Stomach smooth muscle (tissue), 2 donors: ENCODE data around the gene MERTK.

Source experiments
- H3K27ac ChIP-seq: one replicate; pipeline ENCODE4 v1.7.0; 2013; ENCODE audit warnings: mild to moderate bottlenecking, low read length, inconsistent platforms
- H3K27me3 ChIP-seq, 2 donors: one replicate each; pipeline ENCODE4 v1.7.0; 2013; ENCODE audit warnings: low read length in 2 of 2; ENCODE audit not compliant: insufficient read depth in 2 of 2, control insufficient read depth in 1 of 2
- H3K36me3 ChIP-seq, 2 donors: one replicate each; pipeline ENCODE4 v1.7.0; 2013; ENCODE audit warnings: low read length in 2 of 2; ENCODE audit not compliant: control insufficient read depth in 2 of 2, insufficient read depth in 2 of 2
- H3K4me1 ChIP-seq: one replicate; pipeline ENCODE4 v1.7.0; 2013; ENCODE audit warnings: low read length; ENCODE audit not compliant: control insufficient read depth, insufficient read depth
- H3K4me3 ChIP-seq, 2 donors: one replicate each; pipeline ENCODE4 v1.7.0; 2013; ENCODE audit warnings: low read length in 2 of 2
- H3K9ac ChIP-seq, 2 donors: one replicate each; pipeline ENCODE4 v1.7.0; 2013; ENCODE audit warnings: low read length in 2 of 2, mild to moderate bottlenecking in 1 of 2
- H3K9me3 ChIP-seq, 2 donors: one replicate each; pipeline ENCODE4 v1.7.0; 2013; ENCODE audit warnings: low read length in 2 of 2; ENCODE audit not compliant: control insufficient read depth in 2 of 2
- donor health status: healthy.
- donor health status: Pancreatic carcinoma.

Gene MERTK

DNA sequence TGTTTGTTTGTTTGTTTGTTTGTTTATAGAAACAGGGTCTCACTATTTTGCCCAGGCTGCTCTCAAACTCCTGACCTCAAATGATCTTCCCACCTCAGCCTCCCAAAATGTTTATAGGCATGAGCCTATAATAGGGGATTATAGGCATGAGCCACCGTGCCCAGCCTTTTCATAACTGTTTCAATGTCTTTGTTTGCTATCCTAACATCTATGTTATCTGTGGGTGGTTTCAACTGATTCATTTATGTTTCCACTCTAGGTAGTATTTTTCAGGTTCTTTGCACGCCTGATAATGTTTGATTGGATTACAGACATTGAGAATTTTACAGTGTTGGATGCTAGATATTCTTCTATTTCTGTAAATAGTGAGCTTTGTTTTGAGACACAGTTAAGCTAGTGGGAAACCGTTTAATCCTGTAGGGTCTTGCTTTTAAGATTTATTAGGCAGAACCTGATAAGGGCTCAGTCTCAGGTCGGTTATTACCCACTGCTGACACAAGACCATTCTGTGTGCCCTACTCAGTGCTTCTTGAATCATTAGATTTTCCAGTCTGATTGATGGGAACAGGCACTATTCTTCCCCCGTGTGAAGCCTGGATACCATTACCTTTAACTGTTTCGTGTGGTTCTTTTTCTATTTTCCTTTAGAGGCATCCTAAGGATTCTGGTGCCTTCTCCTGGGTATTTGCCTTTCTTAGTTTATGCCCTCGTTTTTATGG lies 80.2 kb downstream of the MERTK start:
- Histone ChIP-seq H3K9me3 (no peaks in the 10 kb centered on the region), H3K4me3 (no peak overlapping the region), H3K36me3 (peaks cover 14% of the 10 kb centered on the region in 2 donors), H3K27ac (no peak overlapping the region), H3K27me3 (no peaks in the 10 kb centered on the region), H3K4me1 (no peaks in the 10 kb centered on the region), H3K9ac (no peak overlapping the region)

DNA sequence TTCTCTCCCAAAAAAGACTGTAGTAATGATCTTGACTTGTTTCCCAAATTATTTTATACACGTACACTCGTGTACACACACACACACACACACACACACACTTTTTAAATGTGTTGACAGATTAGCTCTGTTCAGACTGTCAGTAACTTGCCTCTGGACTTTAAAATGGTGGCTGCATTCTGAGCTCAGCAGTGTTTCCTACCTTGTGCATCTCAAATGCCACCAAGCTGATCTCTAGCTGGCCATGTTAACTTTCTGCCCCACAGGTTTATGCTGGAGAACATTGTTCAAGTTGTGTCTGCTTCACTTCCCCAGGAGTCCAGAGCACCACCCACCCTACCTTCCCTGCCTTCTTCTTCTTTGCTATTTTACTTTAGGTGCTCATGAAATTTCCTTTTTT lies 83.3 kb downstream of the MERTK start:
- Histone ChIP-seq H3K36me3 (peaks cover 16 to 23% of the 10 kb centered on the region in 2 donors), H3K9me3 (no peaks in the 10 kb centered on the region), H3K27me3 (no peaks in the 10 kb centered on the region), H3K27ac (no peak overlapping the region), H3K4me3 (no peak overlapping the region), H3K9ac (no peak overlapping the region), H3K4me1 (no peaks in the 10 kb centered on the region)

DNA sequence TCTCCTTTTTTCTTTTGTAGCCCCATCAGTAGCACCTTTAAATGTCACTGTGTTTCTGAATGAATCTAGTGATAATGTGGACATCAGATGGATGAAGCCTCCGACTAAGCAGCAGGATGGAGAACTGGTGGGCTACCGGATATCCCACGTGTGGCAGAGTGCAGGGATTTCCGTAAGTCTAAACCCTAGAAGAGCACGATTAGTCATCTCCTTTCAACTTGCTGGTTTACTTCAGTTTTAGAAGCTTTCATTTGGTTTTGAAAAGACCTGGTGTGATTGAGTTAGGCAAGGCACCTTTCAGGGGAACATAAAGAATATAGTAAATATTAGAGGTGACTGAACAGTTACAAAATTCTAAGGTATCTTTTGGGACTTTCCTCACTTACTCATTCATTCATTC lies 84.4 kb downstream of the MERTK start:
- H3K27me3 ChIP-seq: no peaks in the 10 kb centered on the region
- no peak overlapping the region for H3K9ac ChIP-seq
- H3K27ac ChIP-seq: no peak overlapping the region
- no peaks in the 10 kb centered on the region for H3K4me1 ChIP-seq
- peaks cover 16 to 26% of the 10 kb centered on the region in 2 donors for H3K36me3 ChIP-seq
- H3K9me3 ChIP-seq: no peaks in the 10 kb centered on the region
- H3K4me3 ChIP-seq: no peak overlapping the region

DNA sequence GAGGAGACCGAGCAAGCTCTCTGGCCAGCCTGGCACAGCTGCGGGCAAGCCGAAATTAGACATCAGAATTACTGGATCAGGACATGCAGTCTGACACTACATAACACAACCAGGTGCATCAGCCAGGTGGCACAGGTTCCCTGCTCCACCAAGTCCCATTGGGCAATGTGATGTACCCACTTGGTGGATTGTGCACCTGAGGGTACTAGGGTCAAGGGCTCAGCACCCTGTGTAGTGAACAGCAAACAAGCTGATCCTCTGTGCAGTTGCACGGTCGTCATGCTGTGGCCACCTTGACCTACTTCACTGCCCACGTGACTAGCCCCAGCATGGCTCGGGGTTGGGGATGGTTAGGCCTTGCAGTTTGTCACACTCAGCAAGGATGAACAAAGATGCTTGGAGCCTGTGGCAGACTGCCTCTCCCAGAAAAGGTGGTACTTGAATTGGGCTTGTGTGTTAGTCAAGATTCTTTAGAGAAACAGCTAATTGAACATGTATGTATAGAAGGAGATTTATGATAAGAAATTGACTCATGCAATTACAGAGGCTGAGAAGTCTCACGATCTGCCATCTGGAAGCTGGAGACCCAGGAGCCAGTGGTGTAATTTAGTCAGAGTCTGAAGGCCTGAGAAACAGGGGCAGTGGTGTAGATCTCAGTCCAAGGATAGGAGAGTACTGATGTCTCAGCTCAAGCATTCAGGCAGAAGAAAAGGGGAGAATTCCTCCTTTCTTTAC lies 85.2 kb downstream of the MERTK start:
- Histone ChIP-seq H3K27me3 (no peaks in the 10 kb centered on the region), H3K4me1 (no peaks in the 10 kb centered on the region), H3K36me3 (peaks cover 16 to 27% of the 10 kb centered on the region in 2 donors), H3K9me3 (no peaks in the 10 kb centered on the region), H3K4me3 (no peak overlapping the region), H3K27ac (no peak overlapping the region), H3K9ac (no peak overlapping the region)

DNA sequence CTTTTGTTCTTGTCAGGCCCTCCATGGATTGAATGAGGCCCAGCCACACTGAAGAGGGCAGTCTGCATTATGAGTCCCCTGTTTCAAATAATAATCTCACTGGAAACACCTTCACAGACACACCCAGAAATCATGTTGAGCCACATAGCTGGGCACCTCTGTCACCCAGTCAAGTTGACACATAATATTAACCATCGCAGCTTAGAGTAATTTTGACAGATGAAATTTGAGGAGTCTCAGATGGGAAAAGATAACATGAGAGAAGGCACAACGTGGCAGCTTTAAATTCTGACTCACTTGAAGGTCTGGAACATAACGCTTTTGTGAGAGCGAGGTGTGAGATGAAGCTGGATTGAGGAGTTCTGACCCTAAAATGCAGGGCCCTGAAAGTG lies 85.8 kb downstream of the MERTK start:
- no peaks in the 10 kb centered on the region for H3K4me1 ChIP-seq
- no peaks in the 10 kb centered on the region for H3K27me3 ChIP-seq
- H3K9ac ChIP-seq: no peak overlapping the region
- H3K9me3 ChIP-seq: no peaks in the 10 kb centered on the region
- no peak overlapping the region for H3K27ac ChIP-seq
- H3K4me3 ChIP-seq: no peak overlapping the region
- peaks cover 16 to 27% of the 10 kb centered on the region in 2 donors for H3K36me3 ChIP-seq

DNA sequence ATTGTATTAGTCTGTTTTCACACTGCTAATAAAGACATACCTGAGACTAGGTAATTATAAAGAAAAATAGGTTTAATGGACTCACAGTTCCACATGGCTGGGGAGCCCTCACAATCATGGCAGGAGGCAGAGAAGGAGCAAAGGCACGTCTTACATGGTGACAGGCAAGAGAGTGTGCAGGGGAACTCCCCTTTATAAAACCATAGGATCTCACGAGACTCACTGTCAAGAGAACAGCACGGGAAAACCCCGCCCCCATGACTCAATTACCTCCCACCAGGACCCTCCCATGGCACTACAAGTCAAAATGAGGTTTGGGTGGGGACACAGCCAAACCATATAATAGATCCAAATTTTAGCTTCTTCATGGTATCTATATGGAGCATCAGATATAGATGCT lies 87.1 kb downstream of the MERTK start:
- H3K4me1 ChIP-seq: no peaks in the 10 kb centered on the region
- H3K27me3 ChIP-seq: no peaks in the 10 kb centered on the region
- H3K9ac ChIP-seq: no peak overlapping the region
- H3K27ac ChIP-seq: no peak overlapping the region
- no peak overlapping the region for H3K4me3 ChIP-seq
- H3K9me3 ChIP-seq: no peaks in the 10 kb centered on the region
- H3K36me3 ChIP-seq: peaks cover 16 to 29% of the 10 kb centered on the region in 2 donors

DNA sequence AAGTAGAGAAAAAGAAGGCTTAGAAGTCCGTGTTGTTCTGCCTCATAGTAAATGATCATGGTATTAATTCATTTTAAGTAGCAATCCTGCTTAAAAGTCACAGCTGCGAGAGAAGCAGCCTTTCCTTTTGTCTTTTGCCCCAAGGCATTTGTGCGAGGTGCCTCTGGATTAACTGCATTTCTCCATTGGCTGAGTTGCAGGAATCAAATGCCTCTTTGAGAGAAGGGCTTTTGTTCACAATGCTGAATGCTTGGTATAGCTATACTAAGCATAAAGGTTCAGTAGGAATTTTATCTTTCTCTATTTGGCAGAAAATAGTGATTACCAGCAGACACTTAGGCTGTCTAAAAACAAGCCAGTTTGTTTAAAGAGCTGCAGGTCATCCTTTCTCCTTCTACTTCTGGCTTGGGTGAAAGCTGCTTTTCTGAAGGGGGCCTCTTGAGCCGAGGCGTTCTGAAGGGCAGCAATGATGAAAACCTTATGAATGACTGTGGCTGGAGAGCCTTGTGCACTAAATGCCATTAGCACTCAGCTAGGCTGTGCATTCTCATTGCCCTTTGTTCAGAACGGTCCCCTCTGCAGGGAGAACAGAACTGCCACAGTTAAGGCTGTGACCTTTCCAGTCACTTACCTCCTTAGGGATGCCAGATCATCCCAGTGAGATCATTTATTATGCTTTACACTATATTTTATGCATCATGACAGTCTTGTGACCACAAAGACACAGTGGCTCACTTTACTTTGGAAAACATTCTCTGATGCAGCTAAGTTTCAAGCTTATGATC lies 87.9 kb downstream of the MERTK start:
- Histone ChIP-seq H3K9me3 (no peaks in the 10 kb centered on the region), H3K27ac (no peak overlapping the region), H3K4me3 (no peak overlapping the region), H3K27me3 (no peaks in the 10 kb centered on the region), H3K9ac (no peak overlapping the region), H3K4me1 (no peaks in the 10 kb centered on the region), H3K36me3 (peaks cover 16 to 29% of the 10 kb centered on the region in 2 donors)

DNA sequence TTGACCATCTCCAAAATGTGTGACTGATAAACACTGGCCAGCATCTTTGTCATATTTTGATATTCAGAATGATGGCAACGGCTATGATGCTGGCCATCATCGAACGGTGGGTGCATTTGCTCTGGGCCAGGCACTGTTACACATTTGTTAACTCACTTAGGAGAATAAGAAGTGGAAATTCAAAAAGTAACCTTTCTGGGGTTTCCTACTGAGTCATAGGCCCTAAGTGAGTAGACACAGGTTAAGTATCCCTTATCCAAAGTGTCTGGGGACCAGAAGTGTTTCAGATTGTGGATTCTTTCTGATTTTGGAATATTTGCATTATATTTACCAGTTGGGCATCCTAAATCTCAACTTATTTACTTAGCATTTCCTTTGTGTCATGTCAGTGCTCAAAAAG lies 92.0 kb downstream of the MERTK start:
- H3K4me3 ChIP-seq: no peak overlapping the region
- no peak overlapping the region for H3K9ac ChIP-seq
- peaks cover 3 to 26% of the 10 kb centered on the region in 2 donors for H3K36me3 ChIP-seq
- H3K27me3 ChIP-seq: no peaks in the 10 kb centered on the region
- no peak overlapping the region for H3K27ac ChIP-seq
- H3K4me1 ChIP-seq: no peaks in the 10 kb centered on the region
- no peaks in the 10 kb centered on the region for H3K9me3 ChIP-seq

DNA sequence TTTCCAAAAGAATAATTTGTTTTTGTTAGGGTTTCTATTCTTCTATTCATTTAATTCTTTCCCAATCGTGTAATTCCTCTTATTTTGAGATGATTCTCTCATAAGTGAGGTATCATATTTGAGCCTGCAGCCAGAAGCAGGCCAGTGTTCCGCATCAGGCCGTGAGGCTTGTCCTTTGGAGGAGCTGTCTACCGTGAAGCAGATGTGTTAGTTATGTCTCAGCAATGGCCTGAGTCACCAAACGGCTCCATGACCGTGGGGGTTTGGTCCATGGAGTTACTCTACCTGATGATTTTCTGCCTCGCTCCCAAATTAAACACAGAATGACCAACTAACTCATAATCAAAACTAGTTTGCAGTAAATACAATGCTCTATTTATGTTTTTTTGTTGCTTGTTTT lies 92.4 kb downstream of the MERTK start:
- Histone ChIP-seq H3K4me3 (no peak overlapping the region), H3K9ac (no peak overlapping the region), H3K36me3 (peaks cover 3 to 26% of the 10 kb centered on the region in 2 donors), H3K9me3 (no peaks in the 10 kb centered on the region), H3K4me1 (no peaks in the 10 kb centered on the region), H3K27ac (no peak overlapping the region), H3K27me3 (no peaks in the 10 kb centered on the region)

DNA sequence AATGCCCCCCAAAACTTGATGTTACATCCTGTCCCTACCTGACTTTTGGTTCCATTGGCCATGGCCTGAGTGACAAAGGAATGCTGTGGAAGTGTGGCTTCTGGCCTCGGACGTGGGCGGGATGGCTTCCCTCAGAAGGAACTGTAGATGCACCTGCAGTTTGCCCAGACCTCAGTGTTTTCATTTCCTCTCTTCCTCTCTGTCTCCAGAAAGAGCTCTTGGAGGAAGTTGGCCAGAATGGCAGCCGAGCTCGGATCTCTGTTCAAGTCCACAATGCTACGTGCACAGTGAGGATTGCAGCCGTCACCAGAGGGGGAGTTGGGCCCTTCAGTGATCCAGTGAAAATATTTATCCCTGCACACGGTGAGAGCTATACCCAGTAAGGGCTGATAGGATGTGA lies 95.6 kb downstream of the MERTK start:
- Histone ChIP-seq H3K4me1 (no peaks in the 10 kb centered on the region), H3K4me3 (no peak overlapping the region), H3K27me3 (no peaks in the 10 kb centered on the region), H3K9me3 (no peaks in the 10 kb centered on the region), H3K9ac (no peak overlapping the region), H3K36me3 (peaks cover 3 to 32% of the 10 kb centered on the region in 2 donors), H3K27ac (no peak overlapping the region)
